Measurements from ENCODE around the gene FRMD5. TPM values are rescaled to one million over a fixed set of nuclear protein-coding genes. Genes with fewer than 3 reads are reported as not detected.

Gene FRMD5
- total RNA-seq, 1 donor from 2014 or later, result 3.0 TPM

DNA sequence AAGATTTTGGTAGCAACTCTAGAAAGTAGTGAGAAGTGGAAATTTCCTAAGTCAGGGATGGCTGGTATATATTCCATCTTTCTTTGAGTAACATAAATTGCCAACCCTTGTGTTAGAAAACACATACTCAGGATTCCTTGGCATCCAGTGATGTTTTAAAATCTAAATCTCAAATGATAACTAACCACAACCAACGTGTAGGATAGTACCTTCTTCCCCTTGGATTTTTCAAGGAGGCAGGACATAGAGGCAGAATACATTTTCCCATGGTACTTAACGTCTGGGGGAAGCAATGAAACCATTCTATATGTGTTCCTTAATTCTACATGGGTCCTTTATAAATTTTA is 274.8 kb downstream of the FRMD5 start:
- no peak overlapping the region for H3K4me3 ChIP-seq (ENCODE audit: low read depth, low read length)
- DNase-seq (ENCODE audit: low read depth), result no peak

DNA sequence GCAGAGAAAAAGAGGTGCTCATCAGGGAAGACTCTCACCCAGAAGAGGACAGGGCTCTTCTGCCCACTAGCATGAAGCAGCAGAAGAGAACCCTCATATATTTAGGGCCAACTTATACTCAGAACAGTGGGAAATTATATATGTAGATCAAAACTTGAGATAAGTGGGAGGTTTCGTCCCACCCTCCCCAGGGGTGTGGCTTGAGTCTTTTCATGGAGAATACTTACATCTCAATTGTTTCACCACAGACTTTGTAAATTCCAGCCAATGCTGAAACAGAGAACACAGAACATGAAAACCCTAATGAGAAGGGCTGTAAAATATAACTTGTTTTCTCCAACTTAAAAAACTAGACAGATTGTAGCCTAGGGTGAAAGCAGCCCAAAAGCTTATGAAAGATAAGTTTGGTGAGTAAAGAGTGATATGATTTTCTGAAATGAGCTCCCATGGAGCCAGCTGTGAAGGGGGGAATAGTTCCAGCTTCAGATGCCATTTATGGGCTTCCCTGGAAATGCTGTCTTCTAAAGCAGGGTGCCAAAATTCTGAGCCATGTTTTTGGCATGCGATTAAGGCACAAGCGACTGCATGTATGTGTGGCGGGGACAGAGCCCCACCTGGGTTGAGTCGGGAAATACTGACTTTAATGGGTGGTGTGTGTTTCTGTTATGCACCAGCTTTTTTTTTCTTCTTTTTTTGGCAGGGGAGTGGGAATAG is 275.4 kb downstream of the FRMD5 start:
- TF ChIP-seq CTCF (conservative IDR thresholded peaks at IDR 0.05; ENCODE audit: low read depth, low read length), result no peak
- no peak overlapping the region for H3K4me3 ChIP-seq (ENCODE audit: low read depth, low read length)
- DNase-seq (ENCODE audit: low read depth), result no peak

More for the DNA sequence above, 274.8 kb downstream of the FRMD5 start:
- TF ChIP-seq CTCF (conservative IDR thresholded peaks at IDR 0.05; ENCODE audit: low read depth, low read length), result no peak

GRCh38 chr15:43918717-43919116 is 276.4 kb downstream of the FRMD5 start:
- DNase-seq (ENCODE audit: low read depth), result no peak
- no peak for TF ChIP-seq CTCF (conservative IDR thresholded peaks at IDR 0.05; ENCODE audit: low read depth, low read length)
- H3K4me3 ChIP-seq (ENCODE audit: low read depth, low read length), result no peak overlapping the region

GRCh38 chr15:43916326-43916660 is 278.8 kb downstream of the FRMD5 start:
- no peak overlapping the region for H3K4me3 ChIP-seq (ENCODE audit: low read depth, low read length)
- no peak for TF ChIP-seq CTCF (conservative IDR thresholded peaks at IDR 0.05; ENCODE audit: low read depth, low read length)
- no peak for DNase-seq (ENCODE audit: low read depth)

DNA sequence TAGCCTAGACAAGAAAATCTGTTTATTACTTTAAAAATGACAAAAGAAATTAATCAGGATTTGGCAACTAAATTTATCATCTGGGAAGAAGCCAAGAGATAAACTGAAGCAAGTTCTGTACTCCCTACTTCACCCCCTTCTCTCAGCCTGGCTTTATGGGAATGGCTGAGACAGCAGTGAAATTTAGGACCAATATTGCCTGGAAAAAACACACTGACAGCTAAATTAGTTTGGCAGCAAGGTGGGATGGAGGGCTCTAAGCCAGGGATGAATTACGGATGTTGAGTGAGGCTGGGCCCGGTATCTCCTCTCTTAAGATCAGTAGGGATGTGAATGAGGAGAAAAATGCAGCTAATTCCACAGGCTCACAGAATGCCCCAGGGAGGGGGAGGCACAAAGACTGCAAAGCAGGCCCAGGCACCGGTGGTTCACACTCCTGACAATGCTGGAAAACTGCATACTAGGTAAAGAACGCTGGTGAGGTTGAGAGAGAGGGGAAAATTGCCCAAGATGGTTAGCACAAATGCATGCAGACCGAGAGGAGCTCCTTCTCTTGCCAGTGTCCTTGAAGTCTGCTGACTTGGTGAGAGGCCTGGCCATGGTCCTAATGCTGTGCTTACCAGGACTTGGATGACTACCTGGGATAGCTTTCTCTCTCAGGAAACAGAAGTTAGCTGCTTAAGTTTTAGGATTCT is 279.3 kb downstream of the FRMD5 start:
- no peak overlapping the region for H3K4me3 ChIP-seq (ENCODE audit: low read depth, low read length)
- DNase-seq (ENCODE audit: low read depth), result no peak
- no peak for TF ChIP-seq CTCF (conservative IDR thresholded peaks at IDR 0.05; ENCODE audit: low read depth, low read length)

DNA sequence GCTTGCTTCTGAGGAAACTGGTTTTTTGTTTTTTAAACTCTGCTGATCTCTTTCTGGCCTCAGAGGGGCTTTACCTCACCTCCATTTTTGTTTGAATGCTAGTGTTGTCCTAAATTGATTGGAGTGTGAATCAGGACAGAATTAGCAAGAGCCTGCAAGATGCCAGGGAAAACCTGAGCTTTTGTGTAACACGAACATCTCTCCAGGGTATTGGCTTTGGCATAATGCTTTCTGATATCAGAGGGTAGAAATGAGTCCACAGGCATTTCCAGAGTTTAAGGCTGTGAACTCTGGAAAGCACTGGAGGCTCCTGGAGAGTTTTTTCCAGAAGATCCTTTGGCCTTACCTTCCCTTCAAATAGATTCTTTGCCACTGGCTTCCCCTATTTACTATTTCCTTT is 281.1 kb downstream of the FRMD5 start:
- no peak for DNase-seq (ENCODE audit: low read depth)
- H3K4me3 ChIP-seq (ENCODE audit: low read depth, low read length), result no peak overlapping the region
- TF ChIP-seq CTCF (conservative IDR thresholded peaks at IDR 0.05; ENCODE audit: low read depth, low read length), result no peak
